Spinal cord (tissue), 10 donors: ENCODE measurements around the gene PHB1. TPM values are rescaled to one million over a fixed set of nuclear protein-coding genes. Genes with fewer than 3 reads are reported as not detected.
A peak's percentile ranks its signal among the peaks of the same experiment; 100 is the strongest.

ENCODE experiments used
- DNase-seq, 6 donors: peaks; one replicate each; pipeline versions ENCODE4 v3.0.0 to v3.0.0-alpha.2; 2013 to 2015; ENCODE audit warnings: low spot score in 6 of 6, low read depth in 4 of 6
- H3K27ac ChIP-seq: one replicate; pipeline ENCODE4 v1.5.1; 2013; ENCODE audit warnings: low read depth, low read length, control low read depth
- H3K27me3 ChIP-seq: one replicate; pipeline ENCODE4 v1.6.1; 2013; ENCODE audit warnings: low read length; ENCODE audit not compliant: control insufficient read depth, insufficient read depth
- H3K36me3 ChIP-seq: one replicate; pipeline ENCODE4 v1.6.1; 2013; ENCODE audit warnings: low read length; ENCODE audit not compliant: control insufficient read depth, insufficient read depth
- H3K4me1 ChIP-seq: one replicate; pipeline ENCODE4 v1.6.1; 2013; ENCODE audit warnings: low read length; ENCODE audit not compliant: control insufficient read depth, insufficient read depth
- H3K4me3 ChIP-seq: one replicate; pipeline ENCODE4 v1.5.1; 2013; ENCODE audit warnings: low read depth, low read length, control low read depth
- H3K9me3 ChIP-seq: one replicate; pipeline ENCODE4 v1.6.1; 2013; ENCODE audit warnings: low read length; ENCODE audit not compliant: control insufficient read depth, insufficient read depth
- WGBS: methylation state at CpG from one replicate; pipeline ENCODE4 v1.1.5; 2013; ENCODE audit warnings: missing lambda C conversion rate; ENCODE audit not compliant: insufficient coverage; 5-methylcytosine and 5-hydroxymethylcytosine counted together
- polyA plus RNA-seq, 2 donors: library from polyadenylated mRNA; unstranded; fragments of 120-200 nt; gene quantifications; one replicate each; pipeline ENCODE4 v1.2.1, GENCODE V29; 2013; ENCODE audit not compliant: insufficient read length in 2 of 2
- total RNA-seq, 2 donors: library from RNA; depleted of rRNA in 1 of 2; stranded (reverse); fragments of 120-200 nt in 1 of 2; fragments of >200 nt in 1 of 2; gene quantifications; one replicate each; pipeline versions ENCODE4 v1.2.3 to v1.2.4, GENCODE V29; 2013 to 2014
- donor health status: healthy.

The PHB1 gene
- total and polyA plus RNA-seq, 4 donors = 59.1 to 152 (median 134) TPM

DNA sequence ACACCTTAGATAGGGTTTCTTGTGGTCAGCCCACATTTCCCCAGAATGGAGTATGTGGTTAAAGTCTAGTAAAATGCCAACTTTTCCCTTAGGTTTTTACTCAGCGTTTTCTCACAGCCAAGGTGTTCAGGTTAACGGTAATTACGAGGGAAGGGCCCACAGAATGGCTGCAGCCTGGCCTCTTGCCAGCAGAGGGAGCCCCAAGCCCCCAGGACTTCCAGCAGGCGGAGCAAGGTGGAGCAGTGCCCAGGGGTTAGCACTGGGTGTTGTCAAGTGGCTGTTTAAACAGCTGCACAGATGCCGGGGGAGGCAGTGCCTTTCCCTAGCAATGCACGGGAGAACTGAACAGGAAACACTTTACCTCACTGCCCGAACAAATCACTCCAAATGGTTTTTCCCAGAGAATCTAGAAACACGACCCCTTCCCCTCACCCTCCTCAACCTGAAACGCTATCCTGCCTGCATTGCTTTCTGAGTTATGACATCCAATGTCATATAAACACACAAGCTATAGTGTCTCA lies 6.6 kb downstream of the PHB1 start:
- WGBS = 20% methylated on average over 9 of the region's 9 CpGs
- Histone ChIP-seq H3K27me3 (no peaks in the 10 kb centered on the region), H3K4me1 (peaks cover 3% of the 10 kb centered on the region), H3K4me3 (no peak overlapping the region), H3K36me3 (peaks cover 71% of the 10 kb centered on the region), H3K27ac (no peak overlapping the region), H3K9me3 (no peaks in the 10 kb centered on the region)
- DNase-seq = peak in 4 of 6 donors; percentile 38 to 88 (median 66)

DNA sequence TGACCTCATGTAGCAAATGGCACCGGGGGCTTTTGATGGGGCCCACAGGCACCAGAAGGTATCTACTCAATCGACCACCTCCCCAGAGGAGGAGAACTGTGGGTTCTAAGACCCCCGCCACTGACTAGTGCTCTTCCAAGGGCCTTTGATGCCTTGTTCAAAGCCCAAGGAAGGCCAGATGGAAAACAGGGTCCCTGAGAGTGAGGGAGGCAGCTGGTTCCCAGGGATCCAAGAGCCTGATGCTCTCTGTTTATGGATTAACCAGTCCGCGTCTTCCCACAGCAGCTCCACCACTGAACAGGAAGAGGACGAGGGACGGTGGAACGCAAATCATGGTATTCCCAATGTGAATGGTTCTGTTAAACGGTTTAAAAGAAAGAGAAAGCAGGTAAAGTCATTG lies 7.6 kb downstream of the PHB1 start:
- 100% methylated on average over 1 of the region's 9 CpGs for WGBS
- Histone ChIP-seq H3K9me3 (no peaks in the 10 kb centered on the region), H3K4me1 (peaks cover 12% of the 10 kb centered on the region), H3K36me3 (peaks cover 73% of the 10 kb centered on the region), H3K4me3 (no peak overlapping the region), H3K27me3 (no peaks in the 10 kb centered on the region), H3K27ac (no peak overlapping the region)
- no peak for DNase-seq

DNA sequence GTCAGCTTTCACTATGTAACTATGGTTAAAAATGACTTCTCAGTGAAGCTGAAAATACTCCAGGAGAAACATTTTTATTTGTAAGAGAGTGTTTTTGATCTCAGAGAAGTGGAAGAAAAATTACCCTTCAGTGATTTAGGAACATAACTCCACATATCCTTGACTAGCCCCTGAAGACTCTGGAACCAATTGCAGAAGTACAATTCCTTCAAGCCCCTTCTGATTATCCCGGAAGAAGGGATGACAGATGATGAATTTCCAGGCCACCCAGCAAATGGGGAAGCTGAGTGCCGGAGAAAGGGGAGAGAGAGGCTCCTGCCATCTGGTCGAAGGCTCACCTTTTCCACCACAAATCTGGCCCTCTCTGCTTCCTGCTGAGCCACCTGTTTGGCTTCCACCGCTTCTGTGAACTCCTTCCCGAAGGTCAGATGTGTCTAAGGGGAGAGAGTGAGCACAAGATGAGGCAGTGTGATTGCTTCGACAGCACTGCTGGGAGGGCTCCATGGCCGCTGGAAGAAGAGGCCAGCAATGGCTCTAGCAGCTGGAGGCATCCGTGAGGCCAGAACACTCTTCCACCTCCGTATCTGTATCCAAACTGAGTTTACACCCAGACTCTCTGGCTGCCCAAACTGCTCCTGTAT lies 8.1 kb downstream of the PHB1 start:
- DNase-seq = no peak
- no peak overlapping the region for H3K4me3 ChIP-seq
- peaks cover 18% of the 10 kb centered on the region for H3K4me1 ChIP-seq
- no peak overlapping the region for H3K27ac ChIP-seq
- peaks cover 74% of the 10 kb centered on the region for H3K36me3 ChIP-seq
- H3K27me3 ChIP-seq = no peaks in the 10 kb centered on the region
- 91% methylated on average over 6 of the region's 9 CpGs for WGBS
- no peaks in the 10 kb centered on the region for H3K9me3 ChIP-seq

DNA sequence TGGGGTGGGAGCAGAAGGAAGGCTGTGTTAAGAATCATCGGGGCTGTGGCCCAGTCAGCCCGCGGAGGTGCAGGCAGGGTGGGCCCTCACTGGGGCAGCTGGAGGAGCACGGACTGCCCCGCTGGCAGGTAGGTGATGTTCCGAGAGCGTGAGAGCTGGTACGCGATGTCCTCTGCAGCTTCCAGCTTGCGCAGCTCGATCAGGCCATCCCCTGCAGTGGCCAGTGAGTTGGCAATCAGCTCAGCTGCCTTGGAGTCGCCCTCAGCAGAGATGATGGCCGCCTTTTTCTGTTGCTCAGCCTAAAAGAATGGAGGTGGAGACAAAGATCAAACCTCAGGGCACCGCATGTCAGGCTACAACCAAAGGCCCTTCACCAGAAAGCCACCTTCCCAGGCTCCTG lies 9.8 kb downstream of the PHB1 start:
- H3K4me1 ChIP-seq = peaks cover 19% of the 10 kb centered on the region
- no peaks in the 10 kb centered on the region for H3K9me3 ChIP-seq
- H3K27me3 ChIP-seq = no peaks in the 10 kb centered on the region
- DNase-seq = no peak
- no peak overlapping the region for H3K27ac ChIP-seq
- H3K36me3 ChIP-seq = peaks cover 67% of the 10 kb centered on the region
- no peak overlapping the region for H3K4me3 ChIP-seq
- 99% methylated on average over 11 of the region's 14 CpGs for WGBS

DNA sequence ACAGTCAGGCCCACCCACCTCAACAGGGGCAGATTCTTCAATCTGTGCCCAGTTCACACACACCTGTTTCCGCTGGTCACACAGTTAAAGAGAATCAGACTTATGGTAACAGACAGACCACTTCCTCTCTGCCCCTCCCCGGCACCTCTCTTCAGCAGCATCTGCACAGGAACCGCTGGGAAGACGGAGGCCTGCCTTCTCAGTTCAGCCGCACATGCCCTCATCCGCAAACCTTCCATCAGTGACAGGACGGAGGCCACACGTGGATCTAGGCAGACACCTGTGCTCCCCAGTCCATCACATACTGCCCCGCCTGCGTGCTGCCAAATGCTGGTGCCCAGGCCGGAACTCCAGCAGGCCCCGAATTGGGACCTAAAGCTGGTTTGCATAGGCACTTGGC lies 10.3 kb downstream of the PHB1 start:
- Histone ChIP-seq H3K9me3 (no peaks in the 10 kb centered on the region), H3K36me3 (peaks cover 62% of the 10 kb centered on the region), H3K4me1 (peaks cover 19% of the 10 kb centered on the region), H3K27ac (no peak overlapping the region), H3K27me3 (no peaks in the 10 kb centered on the region), H3K4me3 (no peak overlapping the region)
- no peak for DNase-seq
- WGBS = 86% methylated on average over 8 of the region's 12 CpGs

DNA sequence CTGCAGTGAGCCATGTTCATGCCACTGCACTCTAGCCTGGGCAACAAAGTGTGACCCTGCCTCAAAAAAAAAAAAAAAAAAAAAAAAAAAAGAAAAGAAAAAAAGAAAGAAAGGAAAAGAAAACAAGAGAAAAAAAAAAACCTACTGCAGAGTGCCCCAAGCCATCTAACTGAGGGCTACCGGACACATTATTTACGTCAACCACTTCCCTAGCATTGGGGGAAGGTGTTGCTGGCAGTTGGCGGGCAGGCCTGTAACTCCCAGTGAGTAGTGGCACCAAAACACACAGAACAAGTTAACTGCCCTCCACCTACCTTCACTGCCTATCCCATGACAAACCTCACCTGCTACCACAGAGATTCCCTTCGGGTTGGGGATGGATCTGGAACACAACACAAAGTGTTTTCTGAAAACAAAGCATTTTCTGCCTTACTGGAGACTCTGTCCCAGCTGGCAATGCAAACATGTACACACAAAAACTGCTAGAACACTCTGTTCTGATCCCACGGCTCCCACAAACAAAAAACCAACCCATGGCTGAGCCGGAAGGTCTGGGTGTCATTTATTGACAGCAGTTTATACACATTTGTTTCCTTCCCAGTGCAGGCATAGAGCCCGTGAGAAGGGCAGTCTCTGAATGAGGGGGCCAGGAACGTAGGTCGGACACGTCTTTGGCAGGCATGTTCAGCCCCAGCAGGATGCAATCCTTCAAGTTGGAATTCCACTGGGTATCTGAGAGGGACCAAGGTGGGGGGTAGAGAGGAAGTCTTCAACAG lies 11.0 kb downstream of the PHB1 start:
- Histone ChIP-seq H3K27me3 (no peaks in the 10 kb centered on the region), H3K36me3 (peaks cover 55% of the 10 kb centered on the region), H3K27ac (no peak overlapping the region), H3K4me3 (no peak overlapping the region), H3K4me1 (peaks cover 19% of the 10 kb centered on the region), H3K9me3 (no peaks in the 10 kb centered on the region)
- 84% methylated on average over 6 of the region's 10 CpGs for WGBS
- no peak for DNase-seq

DNA sequence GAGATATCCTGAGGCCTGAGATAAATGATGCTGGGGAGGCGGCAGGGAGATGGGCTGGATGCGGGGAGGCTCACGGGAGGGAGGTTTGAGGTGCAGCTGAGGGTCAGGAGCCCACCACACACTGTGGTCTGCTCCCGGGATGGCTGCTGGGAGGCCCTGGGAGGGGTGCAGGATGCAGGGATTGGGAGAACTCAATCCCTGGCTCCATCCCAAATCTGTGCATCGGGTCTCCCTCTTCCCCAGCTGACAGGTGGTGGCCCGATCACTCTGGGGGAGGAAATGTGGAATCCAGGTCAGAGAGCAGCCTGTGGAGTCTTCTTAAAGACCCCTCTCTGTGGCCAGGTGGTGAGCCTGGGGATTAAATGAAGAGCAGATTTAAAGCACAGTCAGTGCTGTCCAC lies 12.0 kb downstream of the PHB1 start:
- 59% methylated on average over 3 of the region's 6 CpGs for WGBS
- Histone ChIP-seq H3K4me3 (no peak overlapping the region), H3K27me3 (no peaks in the 10 kb centered on the region), H3K36me3 (peaks cover 48% of the 10 kb centered on the region), H3K9me3 (no peaks in the 10 kb centered on the region), H3K4me1 (peaks cover 19% of the 10 kb centered on the region), H3K27ac (peak overlapping the region; percentile 67)
- no peak for DNase-seq

DNA sequence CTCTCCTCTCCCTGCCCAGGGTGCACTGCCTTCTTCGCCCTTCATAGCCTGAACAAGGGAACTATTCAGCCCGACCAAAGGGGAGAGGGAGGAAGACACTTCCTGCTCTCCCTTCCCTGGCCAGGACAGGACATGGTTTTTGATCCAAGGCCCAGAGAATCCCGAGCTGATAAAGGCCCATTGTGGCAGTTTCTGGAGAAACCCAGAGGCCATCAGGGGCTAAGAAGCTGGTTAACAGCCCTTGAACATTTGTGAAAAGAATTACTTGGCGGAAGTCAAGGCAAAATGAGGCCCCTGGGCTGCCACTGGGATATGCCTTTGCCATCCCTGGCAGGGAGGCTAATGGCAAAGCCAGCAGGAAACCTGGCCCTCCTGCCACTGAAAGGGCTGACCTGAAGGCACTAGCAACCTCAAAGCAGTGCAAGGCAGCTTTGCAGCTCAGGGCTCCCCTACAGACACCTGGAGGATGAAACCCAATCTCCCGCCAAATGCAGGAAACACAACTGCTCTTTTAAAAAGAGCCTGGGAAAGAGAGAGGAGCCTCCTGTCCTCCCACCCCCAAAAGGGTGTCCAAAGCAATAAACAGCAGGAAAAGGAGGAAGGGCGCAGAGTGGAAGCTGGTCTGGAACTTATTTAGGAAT lies 12.6 kb downstream of the PHB1 start:
- H3K27me3 ChIP-seq = no peaks in the 10 kb centered on the region
- no peak overlapping the region for H3K4me3 ChIP-seq
- peaks cover 19% of the 10 kb centered on the region for H3K4me1 ChIP-seq
- peak overlapping the region; percentile 67 for H3K27ac ChIP-seq
- WGBS = 21% methylated on average over 4 of the region's 6 CpGs
- DNase-seq = peak in 2 of 6 donors; percentile 61 to 70
- peaks cover 47% of the 10 kb centered on the region for H3K36me3 ChIP-seq
- no peaks in the 10 kb centered on the region for H3K9me3 ChIP-seq

DNA sequence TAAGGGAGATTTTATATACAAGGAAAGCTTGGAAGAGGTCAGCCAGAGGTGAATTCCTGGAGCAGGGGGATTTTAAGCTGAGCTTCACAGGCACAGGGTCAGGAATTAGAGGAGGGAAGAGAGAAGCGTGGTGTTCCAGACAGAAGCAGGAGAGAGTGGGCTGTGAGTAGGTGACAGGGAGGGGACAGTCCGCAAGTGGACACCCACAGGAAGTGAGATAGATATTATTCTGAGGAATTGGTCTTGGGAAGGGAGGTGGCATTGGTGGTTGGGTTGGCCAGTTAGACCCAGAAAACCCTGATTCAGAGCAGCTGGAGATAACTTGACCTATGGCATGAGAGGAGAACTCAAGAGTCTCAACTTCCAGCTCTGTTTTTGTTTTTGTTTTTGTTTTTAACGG lies 14.7 kb downstream of the PHB1 start:
- Histone ChIP-seq H3K27ac (no peak overlapping the region), H3K36me3 (peaks cover 28% of the 10 kb centered on the region), H3K27me3 (no peaks in the 10 kb centered on the region), H3K4me1 (peaks cover 19% of the 10 kb centered on the region), H3K4me3 (no peak overlapping the region), H3K9me3 (no peaks in the 10 kb centered on the region)
- DNase-seq = no peak
- 90% methylated on average over 2 of the region's 3 CpGs for WGBS
